Inflammatory macrophage treated with lipopolysaccharide for 4 hours (primary cell): Measurements from ENCODE around the gene AQP12A.
"Not testable (repeated sequence)": the region's sequence is repeated elsewhere in the genome, so short reads cannot be mapped to it uniquely, and the experiment has no call there.

ENCODE experiments used
- DNase-seq: peaks from one replicate; pipeline ENCODE4 v3.0.0-alpha.2; 2020

AQP12A gene

DNA sequence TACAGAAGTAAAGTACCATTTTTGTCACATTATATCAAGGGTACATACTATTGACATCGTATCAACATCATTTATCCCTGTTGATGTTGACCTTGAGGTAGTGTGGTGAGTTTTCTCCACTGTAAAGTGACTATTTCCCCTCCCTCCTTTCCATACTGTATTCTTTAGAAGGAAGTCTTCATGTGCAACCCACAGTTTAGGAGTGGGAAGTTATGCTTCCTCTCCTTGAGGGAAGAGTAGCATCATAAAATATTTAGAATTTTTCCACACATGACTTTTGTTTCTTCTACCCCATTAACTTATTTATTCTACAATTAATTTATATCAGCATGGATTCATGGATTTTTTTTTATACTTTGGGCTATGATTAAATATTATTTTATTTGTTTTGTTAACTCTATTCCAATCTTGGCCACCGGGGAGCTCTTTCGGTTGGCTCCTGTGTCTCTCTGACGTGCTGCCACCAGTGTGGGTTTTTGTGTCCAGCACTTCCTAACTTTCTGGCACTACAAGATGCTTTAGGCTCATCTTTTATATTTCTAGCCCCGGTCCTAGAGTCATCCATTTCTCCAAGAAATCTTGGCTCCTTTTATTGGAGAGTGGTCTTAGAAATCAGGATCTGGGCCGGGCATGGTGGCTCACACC, 28.0 kb upstream of the AQP12A start:
- DNase-seq, result peak; percentile 11

DNA sequence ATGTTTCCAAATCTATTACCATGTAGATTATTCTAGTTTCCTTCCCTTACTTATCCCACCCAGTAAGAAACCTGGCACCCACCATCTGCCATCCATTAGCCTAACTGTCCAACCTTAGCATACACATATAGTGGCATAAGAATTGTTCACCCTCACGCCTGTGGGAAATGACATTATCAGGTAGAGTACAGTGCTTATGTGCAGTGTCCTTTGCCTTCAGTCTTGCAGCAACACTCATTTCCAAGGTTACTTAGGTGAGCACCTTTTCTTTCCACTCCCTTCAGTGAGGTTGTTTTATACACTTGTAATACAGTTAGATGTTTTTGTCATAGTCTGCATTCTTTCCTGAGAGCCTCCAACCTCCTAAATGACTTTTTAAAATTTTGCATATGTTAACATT, 27.0 kb upstream of the AQP12A start:
- no peak for DNase-seq

DNA sequence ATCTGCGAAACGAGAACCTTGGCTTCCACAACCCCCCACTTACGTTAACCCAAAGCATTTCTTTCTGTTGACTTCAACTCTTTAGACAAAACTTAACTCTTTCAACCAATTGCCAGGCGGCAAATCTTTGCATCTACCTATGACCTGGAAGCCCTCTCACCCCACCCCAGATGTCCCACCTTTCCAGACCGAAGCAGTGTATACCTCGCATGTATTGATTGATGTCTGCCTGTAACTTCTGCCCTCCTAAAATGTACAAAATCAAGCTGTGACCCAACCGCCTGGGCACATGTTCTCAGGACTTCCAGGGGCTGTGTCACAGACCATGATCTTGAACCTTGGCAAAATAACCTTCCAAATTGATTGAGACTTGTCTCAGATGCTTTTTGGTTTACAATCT, 21.3 kb upstream of the AQP12A start:
- no peak for DNase-seq

DNA sequence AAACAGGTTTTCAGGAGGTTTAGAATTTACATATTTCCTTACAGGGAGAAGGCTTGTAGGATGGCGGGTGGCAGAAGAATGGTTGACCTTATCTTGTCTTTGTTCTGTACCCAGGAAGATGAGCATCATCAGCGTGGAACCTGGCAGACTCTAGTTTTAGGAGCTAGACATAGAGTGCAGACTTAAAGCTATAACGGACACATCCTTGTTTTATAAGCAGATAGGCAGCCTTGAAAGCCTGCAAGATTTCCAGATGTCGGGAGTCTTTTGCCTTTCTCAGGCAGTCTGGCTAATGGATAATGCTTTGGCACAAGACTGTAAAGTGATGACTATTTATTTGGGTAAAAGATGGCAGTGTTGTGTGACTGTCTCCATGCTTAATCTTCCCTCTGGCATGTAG, 20.7 kb upstream of the AQP12A start:
- no peak for DNase-seq

DNA sequence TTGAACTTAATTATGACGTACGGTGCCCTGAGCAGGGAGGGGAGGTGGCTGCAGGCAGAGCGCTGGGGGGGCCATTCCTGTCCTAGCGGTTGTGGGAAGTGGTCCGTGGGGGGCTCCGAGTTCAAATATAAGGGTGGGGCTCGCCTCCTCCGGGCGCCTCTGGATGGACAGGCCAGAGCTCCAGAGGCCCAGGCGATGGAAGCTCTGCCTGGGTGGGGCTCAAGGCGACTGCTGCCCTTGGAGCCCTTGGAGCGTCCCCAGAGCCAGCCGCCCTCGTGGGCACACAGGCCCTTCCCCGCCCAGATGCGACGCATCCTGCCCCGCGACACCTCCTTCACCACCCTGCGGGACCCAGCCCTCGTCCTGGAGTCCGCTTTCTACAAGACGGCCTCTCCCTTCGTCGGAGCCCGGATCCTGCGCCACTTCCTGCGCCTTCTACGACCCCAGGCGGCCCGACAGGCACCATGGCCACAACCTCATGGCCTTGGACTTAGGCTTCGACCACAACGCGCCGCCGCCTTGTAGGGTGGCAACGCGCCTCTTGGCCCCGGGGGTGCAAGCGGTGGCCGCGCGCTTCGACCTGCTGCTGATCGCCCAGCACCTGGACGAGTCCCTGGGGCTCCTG, 19.5 kb upstream of the AQP12A start:
- no peak for DNase-seq

DNA sequence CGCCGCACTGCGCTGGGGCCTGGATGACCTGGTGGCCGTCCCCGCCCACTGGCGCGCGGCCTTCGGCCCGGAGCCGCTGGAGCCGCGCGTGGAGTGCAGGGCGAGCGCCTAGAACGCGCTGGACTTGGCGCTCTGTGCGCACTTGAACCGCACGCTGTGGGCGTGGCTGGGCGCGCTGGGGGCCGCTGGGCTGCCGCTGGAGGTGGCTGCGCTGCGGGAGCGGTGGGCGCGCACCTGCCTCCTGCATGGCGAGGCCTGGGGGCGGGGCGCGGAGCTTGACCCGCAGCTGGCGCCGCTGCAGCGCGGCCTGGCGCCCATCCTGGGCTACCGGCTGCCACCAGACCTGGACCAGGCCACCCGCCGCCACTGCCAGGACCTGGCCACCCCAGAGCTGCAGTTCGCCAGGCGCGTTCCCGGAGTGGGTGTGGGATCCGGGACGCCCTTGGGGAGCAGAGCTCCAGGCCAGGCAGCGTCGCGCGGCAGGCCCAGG, 18.9 kb upstream of the AQP12A start:
- DNase-seq, result no peak

DNA sequence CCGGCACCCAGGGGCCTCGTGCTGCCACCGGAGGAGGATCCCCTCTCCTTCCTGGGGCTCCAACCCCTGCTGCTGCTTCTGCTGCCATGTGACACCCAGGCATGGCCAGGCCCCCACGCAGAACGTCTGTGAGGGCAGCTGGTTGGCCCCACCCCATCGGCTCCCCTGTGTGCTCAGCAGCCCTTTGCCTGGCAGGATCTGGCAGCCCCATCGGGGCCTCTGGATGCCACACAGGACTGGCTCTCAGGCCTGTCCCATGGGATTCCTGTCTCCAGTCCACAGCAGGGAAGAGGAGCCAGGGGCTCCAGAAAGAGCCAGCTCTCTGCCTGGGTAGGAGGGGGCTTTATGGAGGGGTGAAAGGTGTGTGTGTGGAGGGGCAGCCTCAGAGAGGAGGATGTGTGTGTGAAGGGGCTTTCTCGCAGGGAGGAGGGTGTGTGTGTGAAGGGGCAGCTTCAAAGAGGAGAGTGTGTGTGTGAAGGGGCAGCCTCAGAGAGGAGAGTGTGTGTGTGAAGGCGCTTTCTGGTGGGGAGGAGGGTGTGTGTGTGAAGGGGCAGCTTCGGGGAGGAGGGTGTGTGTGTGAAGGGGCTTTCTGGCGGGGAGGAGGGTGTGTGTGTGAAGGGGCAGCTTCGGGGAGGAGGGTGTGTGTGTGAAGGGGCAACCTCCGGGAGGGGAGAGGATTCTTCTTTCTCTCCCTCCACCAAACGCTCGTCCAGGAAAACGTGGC, 17.0 kb upstream of the AQP12A start:
- not testable (repeated sequence) for DNase-seq

DNA sequence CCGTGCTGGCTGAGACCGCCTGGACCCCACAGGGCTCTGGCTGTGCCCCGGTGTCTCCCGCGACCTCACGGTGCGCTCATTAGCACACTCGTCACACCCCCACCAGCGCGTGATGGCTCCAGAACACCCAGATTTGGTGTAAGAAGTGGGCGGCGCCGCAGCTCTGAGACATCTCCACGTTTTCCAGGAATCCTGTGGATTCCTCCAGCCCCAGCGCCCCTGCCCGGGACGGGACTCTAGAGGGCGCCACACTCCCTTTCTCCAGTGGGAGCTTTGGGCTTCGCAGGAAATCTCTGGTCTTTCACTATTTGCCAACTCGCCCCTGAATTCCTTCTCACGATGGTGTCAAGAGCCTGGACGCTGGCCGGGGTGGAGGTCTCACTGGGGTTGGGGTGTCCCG, 16.3 kb upstream of the AQP12A start:
- DNase-seq, result not testable (repeated sequence)

DNA sequence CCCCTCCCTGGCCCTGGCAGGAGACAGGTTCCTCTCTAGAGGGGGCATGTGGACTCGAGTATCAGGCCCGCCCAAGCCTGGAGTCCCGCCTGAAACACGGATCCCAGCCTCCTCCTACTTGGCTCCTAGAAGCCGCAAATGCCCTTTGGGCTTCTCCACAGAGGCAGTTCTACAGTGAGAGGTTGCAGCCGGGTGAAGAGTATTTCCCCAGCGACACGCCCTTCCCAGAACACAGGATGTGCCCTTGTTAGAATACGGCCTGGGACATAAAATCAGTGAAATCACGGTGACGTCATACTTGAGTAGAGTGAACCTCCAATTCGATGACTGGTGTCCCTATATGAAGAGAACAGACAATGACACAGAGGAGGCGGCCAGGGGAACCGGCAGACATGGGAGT, 13.6 kb upstream of the AQP12A start:
- not testable (repeated sequence) for DNase-seq

DNA sequence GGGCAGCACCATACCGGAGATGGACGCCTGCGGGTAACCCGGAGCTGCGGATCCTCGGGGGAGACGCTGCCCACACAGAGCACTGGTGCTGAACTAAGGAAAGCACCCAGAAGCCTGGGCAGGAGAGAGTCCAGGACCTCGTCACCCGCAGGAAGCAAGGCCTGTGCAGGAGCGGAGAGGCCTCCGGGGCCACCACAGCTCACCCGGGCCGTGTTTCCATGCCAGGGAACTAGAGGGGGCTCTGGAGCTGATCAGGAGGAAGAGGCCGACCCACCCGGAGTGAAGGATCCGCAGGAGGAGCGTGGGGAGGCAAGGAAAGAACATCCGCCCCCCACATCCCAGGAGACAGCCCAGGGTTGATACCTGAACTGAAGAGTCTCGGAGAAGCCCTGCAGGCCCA, 12.8 kb upstream of the AQP12A start:
- DNase-seq, result not testable (repeated sequence)

DNA sequence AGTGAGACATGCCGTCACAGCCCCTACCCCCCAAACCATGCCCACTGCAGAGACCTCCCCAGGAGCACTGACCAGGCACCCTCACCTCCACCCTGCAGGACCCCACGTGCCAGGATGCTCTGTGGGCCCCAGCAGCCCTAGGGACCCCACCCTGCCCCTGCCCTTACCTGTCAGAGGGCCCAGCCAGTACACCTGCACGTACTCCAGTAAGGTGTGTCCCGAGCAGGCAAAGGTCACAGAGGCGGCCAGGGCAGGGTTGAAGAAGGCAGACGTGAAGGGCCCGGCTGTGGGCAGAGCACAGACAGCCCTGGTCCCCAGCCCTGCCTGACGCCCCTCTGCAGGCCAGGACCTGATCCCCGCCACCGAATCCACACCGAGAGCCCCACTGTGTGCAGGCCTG, 11.5 kb upstream of the AQP12A start:
- not testable (repeated sequence) for DNase-seq

DNA sequence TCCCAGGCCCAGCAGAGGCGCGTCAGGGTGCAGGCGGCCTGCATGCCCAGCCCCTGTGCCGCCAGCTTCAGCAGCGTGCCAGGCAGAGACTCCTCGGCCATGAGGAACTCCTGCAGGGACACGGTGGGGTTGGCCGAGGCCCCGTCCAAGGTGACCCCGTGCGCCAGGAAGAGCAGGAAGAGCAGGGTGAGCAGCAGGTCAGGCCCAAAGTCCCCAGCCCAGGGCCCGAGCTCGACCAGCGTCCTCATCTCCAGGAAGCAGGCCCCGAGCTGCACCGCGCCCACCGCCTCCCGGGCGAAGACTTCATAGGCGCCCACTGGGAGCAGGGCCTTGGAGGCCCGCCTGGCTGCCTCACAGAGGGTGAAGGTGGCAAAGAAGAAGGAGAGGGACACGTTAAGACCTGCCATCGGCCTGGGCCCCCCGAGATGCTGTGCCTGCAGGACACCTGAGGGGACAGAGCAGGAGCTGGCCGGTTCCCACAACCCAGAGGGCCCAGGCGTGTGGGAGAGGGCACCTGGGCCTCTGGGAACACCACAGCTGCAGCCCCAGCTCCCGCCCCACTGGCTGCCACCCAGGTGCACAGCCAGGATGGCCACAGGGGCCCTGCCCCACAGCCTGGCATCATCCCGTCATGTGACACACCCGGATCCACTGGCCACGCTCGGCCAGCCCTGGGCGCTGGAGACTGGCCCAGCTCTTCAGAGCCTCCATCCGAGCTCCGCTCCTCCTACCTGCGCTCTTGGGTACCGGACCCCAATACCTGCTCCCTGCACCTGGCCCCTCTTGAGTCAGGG, 9.0 kb upstream of the AQP12A start, which contains the start of gene AQP12B:
Gene AQP12B, minus strand, starts transcription at position 455 of the 794 bp plus-strand sequence. Its CDS starts 48 bp downstream, at position 407.
- DNase-seq, result not testable (repeated sequence)

DNA sequence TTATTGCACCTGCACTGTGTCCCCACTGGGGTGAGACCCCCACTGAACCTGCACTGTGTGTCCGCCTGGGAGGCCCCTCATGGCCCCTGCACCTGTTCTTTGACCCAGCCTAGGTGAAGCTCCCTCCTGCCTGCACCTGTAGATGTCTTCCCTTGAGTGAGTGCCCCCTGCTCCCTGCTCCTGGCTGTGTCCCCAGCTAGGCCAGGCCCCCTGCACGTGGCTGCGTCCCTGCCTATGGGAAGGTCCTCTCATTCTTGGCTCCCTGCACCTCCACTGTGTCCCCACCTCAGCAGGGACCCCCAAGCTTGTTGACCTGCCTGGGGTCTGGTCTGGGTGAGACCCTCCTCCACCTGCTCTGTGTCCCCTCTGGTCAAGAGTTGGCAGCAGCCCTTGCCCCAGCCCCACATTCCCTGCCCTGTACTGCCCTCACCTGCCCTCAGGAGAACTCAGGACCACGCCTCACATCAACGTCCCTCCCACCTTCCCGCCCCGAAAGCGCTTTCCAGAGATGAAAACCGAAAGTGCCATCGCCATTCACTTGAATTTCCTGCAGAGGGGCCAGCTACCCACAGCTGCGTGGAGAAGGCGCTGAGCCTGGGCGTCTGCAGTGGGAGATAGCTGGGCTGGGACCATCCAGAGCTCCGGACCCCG, 8.2 kb upstream of the AQP12A start:
- DNase-seq, result not testable (repeated sequence)

DNA sequence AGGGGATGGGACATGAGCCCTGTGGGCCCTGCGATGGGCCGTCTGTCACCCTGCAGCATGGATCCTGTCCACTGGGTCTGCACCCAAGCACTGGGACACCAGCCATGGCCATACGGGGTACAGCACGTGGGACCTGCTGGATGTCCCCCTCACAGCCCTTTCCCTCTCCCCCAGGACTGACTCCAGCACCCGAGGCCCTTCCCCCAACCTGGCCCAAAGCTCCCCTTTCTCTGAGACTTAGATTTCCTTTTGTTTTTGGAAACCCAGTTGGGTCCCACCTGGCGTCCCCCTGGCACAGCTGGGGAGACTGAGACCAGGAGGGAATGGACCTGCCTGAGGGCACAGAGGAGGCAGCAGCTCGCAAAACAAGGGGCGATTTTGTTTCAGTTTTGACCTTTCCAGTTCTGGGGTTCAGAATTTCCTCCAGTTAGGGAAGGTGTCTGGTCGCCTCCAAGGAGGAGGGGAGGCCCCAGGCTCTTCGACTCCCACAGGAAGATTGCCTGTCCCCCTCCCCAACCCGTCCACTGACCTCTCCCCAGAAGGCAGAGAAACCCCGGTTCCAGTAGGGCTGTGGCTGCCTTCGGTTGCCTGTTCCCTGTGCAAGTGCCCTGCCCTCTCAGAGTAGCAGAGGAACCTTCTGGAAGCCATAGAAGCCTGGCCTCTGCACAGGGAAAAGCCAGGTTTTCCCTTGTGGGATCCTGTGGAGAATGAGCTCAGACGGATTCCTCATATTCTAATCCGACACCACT, 7.5 kb upstream of the AQP12A start:
- DNase-seq, result not testable (repeated sequence)

DNA sequence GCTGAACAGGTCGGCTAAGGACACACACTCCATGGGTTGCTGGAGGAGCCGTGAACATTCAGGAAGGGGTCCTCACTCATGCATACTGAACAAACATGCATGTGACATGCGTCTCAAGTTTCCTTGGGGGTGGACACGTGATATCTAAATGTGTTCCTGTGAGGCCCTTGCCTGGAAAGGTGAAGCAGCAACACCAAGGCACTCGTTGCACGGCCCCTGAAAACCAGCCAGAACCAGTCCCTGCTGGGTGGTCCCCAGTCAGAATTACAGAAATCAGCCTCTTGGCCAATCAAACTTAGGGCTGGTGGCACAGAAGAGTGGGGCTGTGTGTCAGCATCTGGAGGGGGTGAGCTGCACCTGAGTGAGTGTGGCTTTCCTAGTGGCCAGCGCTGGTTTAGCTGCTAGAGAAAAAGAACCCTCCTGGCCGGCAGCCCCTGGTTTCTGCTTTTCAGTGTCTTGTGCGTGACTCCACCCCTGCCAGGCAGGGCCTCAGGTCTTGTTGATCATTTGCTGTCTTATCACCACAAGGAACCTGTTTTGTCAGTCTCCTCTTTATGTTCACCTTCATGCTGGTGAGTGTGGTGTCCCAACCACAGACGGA, 5.8 kb upstream of the AQP12A start:
- no peak for DNase-seq

DNA sequence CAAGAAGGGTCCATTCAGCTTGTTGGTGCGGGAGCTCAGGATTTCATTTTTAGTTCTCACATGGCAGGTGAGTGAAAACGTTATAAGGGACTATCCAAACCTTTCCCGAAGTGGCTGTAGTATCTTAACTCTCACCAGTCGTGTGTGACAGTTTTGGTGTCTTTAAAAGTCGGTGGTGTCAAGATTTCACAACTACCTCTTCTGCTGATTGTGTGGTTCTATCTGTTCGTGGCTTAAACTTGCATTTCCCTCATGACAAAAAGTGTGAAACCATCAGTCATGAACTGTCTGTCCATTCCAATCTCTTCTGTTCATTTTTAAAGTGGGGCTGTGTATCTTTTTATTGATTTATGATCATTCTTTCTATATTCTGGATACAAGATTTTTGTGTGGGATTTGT, 5.2 kb upstream of the AQP12A start:
- DNase-seq, result no peak

DNA sequence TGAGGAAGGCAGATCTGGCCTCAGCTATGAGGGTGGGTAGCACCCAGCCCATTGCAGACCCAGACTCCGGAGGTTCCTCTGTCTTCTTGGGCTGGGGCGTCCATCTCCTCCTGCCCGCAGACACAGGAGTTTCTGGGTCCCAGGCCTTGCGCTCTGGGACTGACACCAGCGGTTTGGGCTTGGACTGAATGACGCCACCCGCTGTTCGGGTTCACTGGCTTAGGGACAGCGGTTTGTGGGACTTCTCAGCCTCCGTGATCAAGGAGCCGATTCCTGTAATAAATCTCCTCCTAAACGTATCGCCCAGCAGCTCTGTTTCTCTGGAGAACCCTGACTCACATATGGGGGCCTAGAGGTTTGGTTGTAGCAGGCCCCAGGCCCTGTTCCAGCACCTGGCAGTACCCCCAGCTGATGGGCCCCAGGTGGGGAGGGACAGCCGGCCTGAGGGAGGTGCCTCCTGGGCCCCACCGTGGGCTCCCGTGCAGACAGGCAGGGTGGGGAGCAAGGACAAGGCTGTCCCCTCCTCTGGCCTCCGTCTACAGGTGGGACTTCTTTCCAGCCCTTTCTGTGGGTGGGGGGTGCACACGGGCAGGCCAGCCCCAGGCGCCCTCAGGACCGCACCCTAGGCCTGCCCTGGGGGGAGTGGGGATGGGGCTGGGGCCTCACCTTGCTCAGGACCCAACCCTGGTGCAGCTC, 4.5 kb upstream of the AQP12A start:
- no peak for DNase-seq

DNA sequence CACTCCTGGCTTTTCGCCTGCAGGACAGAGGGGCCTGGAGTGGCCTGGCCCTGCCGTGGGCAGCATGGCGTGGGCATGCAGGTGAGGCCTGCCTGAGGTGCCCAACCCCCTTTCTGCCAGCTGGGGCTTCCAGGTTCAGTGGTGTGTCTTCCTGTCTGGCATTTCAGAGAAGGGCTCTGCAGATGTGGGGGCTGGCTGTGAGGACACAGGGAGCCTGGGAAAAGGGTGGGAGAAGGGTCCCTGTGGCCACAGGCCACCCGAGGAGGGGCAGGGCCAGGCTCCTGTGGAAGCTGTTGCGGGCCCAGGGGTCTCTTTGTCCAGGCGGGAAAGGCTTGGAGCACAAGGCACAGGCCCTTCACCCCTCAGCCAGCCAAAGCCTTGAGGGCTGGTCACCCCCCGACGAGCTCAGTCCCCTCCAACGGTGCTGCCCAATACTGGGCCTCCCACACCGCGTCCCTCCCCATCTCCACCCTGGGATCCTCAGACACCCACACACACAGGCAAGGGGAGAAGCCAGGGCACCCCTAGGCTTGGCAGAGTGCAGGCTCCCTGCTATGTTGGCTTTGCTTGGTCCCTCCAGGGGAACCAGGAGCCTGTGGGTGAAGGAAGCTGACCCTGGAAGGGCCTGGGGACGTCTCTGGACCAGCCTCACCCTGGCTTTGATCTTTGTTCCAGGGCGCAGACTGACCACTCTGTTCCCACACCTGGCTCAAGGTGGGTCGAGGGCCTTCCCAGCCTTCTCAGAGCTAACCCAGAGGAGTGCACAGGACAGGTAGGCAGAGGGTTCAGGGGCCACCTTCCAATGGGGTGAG, 3.7 kb upstream of the AQP12A start:
- DNase-seq, result no peak

DNA sequence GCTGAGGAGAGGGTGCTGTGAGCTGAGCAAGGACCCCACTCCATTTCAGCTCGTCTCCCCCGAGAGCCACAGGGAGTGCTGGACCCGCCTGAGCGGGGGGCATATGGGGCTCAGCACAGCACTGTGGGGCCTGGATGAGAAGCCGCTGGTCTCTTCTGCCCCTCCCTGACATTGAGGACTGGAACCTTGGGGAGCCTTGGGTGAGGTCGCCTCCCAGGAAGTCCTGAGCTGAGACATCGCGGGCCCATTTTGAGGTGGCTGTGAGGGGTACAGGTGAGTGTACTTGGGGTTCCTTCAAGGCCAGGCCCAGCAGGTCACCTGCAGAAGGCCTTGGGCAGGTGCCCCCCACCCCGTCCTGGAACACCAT, 3.1 kb upstream of the AQP12A start:
- DNase-seq, result no peak

DNA sequence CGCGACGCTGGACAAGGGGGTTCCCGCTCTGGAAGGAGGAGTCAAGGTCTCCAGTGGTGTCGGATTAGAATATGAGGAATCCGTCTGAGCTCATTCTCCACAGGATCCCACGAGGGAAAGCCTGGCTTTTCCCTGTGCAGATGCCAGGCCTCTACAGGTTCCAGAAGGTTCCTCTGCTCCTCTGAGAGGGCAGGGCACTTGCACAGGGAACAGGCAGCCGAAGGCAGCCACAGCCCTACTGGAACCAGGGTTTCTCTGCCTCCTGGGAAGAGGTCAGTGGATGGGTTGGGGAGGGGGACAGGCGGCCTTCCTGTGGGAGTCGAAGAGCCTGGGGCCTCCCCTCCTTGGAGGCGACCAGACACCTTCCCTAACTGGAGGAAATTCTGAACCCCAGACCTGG, 1.7 kb upstream of the AQP12A start:
- no peak for DNase-seq
